NCI-H82 (cell line): ENCODE measurements around the gene ADARB2.
"Not testable (repeated sequence)": the region's sequence is repeated elsewhere in the genome, so short reads cannot be mapped to it uniquely, and the experiment has no call there.

Experiments used
- DNase-seq: peaks from one replicate; lab custom pipeline; 2025; lab: John Stamatoyannopoulos, UW

ADARB2 gene

DNA sequence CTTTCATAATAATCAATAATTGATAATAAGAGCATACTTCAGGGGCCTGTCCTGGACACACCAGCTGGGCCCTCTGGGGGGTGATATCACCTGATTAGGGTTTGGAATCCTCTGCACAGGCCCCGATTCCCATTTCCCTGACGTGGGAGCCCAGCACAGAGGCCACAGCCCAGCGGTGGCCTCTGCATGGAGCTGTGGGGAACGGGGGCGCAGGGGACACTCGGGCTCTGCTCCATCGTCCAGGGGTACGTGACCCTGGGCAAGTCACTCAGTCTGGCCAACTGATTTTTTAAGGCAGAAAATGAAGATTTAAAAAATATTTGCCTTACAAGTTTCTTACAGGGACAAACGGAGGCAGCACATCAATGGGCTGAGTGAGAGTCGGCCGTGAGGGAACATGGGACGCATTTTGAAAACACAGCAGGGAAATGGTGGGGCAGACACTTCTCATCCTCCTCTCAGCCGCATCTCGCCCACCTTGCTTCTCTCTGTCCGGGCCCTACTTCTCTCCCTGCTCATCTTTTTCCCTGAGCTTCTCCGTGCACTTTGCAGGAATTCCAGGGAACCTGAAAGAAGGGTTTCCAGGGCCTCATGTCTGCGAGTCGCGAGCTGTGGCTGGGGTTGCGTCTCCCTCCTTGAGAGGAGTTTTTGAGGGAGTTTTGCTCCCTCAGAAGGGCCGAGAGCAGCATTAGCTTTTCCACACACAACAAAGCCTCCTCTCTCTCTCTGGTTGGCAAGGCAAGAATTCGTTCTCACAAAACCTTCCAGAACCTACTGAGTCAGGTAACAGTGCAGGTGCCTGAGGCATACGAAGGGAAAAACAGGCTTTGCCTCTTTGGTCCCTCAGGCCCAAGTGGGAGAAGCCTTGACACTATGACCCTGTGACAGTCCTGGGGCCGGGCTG lies 369.1 kb downstream of the ADARB2 start:
- no peak for DNase-seq

DNA sequence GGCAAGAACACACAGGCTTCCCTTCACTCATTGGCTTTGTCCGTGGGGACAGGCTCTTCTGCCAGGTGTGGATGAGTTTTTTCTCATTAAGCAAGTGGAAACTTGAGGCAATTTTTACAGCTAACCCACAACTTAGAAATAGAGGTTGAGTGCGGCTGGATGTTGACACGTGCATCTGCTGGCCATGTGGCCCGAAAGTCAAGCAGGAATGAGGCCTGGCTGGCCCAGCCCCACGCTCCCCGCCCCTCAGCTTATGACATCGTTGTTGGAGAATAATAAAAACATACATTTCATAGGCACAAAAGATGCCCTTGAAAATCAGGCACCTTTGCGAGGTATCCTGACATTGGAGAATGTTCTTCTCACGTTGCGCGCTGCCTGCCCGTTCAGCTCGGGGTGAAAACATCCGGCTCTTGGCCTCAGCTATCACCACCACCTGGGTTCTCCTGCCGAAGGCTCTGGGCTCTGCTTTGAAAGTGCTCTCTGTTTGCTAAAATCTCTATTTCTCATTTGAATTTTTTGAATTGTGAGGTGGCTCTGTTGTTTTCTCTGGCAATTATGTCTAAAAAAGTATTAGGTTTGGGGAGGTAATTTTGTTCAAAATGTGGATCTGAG lies 370.4 kb downstream of the ADARB2 start:
- no peak for DNase-seq

DNA sequence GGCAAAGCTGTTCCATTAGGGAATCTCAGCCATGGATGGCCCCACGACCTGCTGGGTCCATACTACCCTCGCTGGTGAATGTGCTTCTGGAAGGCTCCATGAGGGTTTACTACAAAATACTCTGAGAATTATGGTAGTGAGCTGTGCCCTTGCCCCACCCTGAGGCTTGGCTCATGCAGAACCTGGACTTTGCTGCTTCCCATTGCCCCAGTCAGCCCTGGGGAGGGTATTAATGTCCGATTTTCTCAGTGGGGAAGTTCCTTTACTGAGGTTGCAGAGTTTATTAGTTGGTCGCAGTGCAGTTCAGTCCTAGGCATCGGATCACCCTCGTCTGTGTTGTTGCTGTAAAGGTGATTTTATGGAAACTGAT lies 371.0 kb downstream of the ADARB2 start:
- no peak for DNase-seq

DNA sequence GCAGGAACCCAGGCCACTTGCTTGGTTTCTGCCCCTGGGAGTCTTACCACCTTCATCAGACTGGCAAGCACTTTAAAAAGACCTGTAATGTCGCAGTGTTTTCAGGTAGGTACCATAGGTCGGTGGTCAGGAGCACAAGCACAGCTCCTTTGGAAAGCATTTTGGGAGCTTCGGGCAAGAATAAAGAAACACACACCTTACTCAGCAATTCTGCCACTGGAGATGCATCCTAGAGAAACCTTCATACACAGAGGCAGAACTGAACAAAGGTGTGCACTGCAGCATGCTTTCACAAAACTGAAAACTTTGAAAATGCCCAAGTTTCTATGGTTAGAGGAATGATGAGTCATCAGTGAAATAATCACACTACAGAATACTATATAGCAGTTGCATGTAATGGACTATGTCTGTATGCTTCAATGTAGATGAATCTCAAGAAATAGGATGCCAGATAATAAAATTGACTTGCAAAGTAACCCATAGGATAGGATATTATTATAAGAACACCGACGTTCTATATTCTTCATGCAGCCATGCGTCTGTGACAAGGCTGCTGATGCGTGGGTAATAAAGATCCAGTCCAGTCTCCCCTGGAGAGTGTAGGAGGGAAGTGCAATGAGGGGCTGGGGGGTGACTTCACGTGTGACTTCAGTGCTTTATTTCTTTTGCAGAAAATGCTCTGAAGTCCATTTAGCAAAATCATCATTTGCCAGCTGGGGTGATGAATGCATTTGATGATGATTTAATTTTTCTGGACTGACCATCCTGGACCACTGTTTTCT lies 371.6 kb downstream of the ADARB2 start:
- DNase-seq, result no peak

DNA sequence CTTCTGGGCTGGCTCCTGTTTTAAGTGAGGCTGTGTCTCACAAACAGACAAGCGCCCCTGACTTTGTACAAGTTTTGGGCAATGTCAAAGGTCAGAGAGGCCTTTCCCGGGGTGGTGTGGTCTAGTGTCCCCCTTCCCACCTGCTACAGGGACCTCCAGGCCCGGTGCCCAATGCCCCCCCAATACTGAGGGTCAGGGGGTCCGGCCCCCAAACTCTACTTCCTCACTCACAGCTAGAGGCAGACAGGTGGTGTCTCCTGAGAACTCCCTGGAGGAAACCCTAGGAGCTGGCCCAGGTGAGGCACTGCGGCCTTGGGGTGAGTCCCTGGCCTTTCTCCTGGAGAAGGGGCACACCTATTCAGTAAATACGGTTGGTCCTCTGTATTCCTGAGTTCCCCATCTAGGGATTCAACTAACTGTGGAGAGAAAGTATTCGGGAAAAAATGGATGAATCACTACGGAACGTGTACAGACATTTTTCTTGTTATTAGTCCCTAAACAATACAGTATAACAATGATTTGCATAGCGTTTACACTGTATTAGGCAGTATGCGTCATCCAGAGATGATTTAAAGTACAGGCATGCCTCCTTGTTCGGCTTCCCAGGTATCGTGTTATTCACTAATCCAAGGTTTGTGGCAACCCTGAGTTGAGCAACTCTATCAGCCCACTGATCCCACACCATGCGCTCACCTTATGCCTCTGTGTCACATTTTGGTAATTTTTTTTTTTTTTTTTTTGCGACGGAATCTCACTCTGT lies 373.0 kb downstream of the ADARB2 start:
- no peak for DNase-seq

DNA sequence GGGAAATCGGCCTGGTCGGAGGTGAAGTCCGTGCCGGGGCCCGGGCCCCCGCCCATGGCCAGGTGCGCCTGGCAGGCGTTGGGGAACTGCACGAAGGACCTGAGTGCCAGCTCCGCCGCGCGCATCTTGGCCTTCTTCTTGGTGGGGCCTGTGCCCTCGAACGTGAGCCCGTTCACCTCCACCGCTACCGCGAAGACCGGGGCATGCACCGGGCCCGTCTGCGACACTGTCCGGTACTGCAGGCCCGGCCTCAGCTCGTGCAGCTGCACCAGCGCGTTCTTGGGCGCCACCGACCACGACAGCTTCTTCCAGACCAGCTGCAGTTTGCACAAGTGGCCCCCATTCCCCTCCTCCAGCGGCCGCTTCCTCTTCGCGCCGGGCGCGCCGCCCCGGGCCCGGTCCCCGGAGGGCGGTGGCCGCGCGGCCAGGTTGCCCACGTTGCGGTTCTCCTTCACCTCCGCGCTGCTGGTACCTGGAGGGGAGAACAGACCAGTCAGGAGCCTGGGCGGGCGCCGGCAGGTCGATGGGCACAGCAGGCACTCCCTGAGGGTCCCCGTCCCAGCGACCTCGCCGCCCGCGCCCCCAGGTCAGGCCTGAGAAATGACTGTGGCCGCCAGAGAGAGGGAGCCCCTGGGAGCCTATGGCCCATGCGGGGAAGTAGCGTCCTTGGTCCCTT lies 373.7 kb downstream of the ADARB2 start:
- DNase-seq, result no peak

DNA sequence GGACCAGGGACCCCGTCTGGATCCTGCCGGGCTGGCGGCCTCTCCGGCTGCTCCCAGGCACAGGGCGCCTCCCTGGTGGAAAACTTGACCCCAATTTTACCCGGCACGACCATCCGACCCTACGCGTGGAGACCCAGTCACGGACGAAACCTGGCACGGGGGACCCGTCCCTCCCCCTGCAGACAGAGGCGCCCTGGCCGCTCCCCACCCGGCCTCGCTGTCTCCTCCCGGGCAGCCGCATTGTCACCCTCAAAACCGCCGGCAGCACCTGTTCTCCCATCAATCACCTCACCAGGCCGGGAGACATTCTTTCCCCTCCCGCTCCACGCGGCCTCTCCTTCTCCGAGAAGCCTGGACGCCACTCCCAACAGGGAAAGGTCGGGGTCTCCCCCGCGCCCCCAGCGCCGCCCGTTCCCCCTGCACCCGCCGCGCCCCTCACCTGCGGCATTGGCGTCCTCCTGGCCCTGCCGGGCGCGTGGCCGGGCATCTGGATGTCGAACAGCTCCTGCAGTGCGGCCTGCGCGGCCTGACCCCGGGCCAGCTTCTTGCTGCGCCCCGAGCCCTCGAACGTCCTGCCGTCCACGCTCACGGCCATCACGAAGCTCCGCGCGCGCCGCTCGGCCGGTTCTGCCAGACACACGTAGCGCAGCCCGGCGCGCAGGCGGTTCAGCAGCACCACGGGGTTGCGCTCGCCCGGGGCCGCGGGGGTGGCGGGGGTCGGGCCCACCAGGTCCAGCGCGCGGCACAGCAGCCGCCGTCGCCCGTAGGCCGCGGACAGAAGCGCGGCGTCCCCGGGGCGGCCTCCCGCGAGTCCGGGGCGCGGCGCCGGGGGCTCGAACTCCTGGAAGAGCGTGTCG lies 374.5 kb downstream of the ADARB2 start:
- no peak for DNase-seq

DNA sequence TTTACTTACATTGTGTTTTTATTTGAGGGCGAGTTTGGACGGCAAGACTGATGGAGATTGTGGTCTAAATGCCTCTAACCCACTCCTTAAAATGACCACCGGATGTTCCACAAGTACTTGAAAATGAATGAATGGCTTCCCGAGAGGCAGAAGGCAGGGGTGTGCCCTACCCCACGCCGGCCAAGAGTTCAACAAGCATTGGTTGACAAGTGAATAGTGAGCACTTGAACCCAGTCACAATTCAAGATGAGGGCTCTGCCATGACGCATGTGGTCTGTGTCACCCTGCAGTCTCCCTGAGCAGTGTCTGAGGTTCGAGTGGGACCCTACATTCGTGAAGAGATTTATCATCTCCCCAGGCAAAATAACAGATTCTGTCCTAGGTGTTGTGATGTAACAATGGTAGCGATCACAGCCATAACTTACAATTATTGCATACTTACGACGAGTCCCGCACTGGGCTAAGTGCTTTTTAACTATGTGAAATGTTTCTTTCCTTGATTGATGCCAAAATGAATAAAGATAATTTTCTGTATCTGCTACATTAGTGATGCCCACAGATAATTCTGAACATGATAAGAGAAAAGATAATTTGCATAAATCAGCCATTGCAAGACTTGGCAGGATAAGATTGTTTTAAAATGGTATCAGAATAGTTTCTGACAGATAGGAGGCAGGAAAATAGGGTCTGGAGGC lies 375.8 kb downstream of the ADARB2 start:
- DNase-seq, result no peak

DNA sequence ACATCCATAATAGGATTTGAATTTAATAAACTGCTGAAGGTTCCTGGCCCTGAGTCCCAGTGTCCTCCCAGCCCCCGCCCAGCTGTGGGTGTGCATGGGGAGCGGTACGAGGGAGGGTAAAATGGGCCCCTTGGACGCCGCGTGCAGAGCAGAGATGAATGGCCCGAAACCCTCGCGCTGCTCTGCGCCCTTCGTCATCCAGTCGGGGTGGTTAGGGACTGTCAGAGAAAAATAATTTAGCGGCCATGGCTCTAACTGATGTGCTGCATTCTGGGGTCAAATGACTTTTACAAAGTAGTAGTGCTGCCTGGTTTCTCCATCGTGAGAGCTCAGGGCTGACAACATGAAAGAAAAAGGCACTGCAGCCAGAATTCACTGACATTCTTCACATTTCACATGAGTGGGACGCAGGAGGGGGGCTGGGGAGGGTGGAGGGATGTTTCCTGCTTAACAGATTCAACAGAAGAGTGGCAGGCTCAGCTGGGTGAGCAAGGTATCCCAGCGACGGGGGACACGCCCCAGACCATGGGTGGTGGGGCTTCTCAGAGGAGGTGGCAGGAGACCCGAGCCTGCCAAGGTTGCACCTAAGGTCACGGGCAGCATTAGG lies 376.7 kb downstream of the ADARB2 start:
- no peak for DNase-seq

DNA sequence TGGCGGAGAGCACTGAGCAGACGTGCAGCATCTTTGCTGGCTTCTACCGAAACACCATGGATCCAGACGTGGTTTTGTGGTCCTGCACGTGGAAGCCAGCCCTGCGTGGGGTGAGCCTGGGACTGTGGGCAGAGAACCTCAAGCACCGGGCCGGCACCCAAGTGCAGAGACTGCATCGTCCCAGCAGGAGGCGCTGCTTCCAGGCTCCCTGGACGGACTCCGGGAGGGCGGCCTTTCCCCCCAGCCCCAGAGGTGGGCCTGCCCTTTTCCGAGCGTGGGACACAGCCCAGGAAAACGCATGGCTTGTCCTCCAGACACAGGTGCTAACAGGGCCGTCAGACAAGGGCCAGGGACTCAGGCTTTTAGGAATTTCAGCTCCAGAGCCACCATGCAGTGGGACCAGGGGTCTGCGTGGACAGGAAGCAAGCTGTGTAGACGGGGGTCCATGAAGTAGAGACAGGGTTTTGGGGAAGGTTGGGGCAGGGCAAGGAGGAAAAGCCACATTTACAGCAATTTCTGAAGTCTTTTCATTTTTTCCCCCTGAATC lies 377.2 kb downstream of the ADARB2 start:
- no peak for DNase-seq

DNA sequence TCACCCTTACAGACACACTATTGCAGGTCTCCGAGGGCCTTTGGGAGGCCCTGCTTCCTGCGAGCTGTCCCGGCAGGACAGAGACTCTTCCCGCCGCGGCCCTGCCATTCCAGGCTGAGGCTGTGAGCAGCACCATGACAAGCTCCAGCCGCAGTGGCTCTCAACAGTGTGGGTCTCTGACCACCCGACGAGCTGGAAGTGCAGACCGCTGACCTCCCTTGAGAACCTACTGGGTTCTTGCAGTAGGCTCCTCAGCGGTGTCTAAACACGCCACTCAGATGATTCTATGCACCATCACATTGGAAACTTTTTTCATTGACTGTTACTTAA lies 377.7 kb downstream of the ADARB2 start:
- no peak for DNase-seq

DNA sequence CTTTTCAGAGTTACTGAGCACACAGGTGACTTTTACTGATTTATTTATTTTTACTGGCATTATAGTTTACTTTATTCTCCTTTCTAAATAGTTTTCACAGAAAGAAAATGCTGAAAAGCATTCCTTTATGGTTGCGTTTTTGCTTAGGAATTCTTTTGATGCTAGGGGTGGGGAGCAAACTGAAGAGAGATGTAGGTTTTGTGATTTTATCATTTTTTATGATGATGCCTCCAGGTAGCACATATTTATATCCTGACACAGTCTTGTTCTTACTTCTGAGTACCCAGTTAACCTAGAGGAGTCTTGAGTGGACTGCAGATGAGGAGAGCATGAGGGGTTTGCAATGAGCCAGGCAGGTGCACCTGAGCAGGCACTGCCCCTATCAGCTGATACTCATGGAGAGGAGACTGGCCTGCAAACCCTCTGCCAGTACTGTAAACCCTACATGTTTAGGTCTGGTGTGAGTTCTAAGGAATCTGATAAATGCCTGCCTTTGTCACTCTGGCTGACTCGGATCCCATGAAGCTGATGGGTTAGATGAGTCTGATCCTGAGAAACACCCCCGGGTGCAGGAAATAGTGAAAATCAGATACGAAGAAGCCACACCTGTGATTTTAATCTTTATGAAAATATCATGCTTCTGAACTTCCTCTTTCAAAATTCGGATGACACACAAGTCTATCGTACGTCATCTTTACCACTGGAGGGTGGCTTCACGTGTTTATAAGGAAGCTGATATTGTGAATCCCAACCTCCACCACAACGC lies 378.3 kb downstream of the ADARB2 start:
- no peak for DNase-seq

DNA sequence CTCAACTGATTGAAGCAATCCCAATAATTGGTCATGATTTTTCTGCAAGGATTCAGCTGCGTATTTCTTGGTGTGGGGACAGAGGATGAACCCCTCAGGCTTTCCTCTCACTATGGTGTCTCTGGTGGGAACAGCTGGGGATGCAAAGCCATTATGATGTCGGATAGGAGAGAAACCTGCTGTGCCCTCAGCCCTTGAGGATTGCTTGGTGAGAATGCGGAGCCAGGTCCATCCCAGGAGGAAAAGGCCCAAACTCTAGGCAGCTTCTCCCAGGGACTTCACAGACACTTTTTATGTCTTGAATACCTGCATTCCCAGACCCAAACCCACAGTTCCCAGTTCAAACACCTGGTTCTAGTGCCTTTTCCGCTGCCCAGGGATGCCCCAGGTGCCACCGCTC lies 379.2 kb downstream of the ADARB2 start:
- DNase-seq, result no peak

DNA sequence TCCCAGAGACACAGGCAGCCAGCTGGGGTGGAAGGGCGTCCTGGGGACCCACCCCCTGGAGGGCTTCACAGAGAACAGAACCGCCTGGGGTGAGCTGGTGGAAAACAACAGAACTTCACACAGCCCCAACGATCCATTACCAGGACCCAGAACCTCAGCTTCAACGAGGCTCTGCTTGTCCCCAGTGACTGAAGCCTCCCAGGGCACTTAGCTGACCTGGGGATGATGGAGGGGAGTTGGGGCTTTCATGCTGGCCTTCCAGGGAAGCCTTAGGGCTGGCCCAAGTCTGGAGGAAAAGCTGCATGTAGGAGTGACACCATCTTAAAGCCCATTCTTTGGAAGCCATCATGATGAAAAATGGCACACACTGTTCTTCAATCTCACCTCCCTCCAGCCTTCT lies 381.0 kb downstream of the ADARB2 start:
- DNase-seq, result no peak

DNA sequence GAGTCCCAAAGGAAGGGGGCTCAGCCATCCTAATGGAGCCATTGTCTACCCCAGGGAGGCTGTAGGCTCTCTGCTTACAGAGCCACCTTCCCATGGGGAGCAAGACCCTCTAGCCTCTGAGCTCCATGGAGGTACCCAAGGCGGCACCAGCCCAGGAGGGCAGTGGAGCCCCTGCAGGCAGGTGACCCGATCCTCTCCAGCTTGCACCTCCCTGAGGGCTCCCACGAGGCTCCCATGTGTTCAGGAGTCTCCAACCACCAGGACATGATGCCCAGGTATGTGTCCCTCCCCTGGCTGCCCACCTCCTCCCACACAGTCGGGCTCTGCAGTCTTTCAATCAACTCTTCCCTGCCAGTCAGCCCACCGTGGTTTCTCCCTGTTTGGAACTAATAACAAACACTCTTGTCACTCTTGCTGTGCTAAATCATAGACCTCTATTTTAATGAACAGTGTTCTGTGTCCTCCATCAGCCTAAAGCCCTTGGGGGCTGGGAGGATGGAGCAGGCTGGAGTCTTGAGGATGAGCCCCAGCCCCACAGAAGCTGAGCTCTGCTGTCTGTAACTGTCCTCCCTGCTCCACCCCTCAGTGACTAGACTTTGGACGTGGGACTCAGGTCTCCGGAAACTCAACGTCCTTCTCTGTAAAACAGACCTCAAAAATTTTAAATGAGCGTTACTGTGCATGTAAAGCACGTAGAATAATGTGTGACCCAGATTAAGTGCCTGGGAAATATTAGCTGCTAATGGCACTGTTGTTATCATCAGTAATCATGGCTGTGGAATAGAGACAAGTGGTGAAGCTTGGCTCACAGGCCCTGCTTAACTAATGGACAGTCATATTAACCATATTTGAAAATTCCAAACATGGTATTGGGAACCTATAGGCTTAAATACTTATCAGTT lies 382.3 kb downstream of the ADARB2 start:
- no peak for DNase-seq

DNA sequence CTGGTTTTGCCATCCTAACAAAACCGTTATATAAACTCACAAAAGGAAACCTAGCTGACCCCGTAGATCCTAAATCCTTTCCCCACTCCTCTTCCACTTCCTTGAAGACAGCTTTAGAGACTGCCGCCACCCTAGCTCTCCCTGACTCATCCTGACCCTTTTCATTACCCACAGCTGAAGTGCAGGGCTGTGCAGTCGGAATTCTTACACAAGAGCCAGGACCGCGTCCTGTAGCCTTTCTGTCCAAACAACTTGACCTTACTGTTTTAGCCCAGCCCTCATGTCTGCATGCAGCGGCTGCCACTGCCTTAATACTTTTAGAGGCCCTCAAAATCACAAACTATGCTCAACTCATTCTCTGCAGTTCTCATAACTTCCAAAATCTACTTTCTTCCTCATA lies 385.0 kb downstream of the ADARB2 start:
- DNase-seq, result not testable (repeated sequence)

DNA sequence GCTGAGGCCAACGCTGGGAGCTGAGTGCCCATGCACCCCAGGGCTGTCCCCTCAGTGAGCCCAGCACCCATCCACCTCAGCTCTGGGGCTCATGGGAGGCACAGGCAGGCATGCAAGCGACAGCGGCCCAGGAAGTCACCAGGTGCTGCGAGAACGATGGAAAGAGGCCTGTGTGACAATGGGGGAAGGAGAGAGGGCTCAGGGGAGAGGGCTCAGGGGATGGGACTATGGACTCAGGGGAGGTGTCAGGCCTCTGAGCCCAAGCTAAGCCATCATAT lies 388.6 kb downstream of the ADARB2 start:
- DNase-seq, result no peak
